ENCODE results near the gene GPR146. TPM values are rescaled to one million over a fixed set of nuclear protein-coding genes. Genes with fewer than 3 reads are reported as not detected.

GPR146 gene
- polyA plus RNA-seq, 3 donors, result 2.6 to 4.5 (median 3.0) TPM

DNA sequence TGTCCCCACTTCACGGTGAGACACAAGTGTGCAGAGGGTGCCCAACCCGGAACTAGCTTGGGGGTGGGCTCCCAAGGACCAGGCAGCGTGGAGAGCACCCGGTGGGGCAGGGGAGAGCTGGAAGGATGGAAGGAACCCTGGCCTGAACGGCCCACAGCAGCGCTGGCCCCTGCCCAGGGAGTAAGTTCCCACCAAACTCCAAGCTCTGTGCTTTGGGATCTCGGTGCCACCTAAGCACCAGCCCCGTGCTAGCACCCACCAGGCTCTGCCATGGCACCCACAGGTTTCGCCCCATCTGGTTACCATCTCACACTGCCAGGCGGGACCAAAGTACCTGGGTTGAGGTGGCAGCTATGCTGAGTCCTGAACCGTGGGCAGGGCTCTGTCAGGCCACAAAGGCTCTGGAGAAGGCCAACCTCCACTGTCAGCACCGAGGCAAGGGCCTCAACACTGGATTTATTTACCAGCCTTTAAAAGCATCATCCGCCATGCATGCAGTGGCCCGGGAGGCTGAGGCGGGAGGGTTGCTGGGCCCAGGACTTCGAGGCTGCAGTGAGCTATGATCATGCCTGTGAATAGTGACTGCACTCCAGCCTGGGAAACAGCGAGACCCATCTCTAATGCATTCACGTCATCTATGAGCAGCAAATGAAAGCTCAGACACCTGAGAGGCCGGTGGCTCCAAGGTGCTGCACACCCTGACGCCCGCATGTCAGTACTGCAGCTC, 59.6 kb downstream of the GPR146 start:
- no peak for DNase-seq (ENCODE audit: low read depth in 3 of 3, low spot score in 2 of 3)

DNA sequence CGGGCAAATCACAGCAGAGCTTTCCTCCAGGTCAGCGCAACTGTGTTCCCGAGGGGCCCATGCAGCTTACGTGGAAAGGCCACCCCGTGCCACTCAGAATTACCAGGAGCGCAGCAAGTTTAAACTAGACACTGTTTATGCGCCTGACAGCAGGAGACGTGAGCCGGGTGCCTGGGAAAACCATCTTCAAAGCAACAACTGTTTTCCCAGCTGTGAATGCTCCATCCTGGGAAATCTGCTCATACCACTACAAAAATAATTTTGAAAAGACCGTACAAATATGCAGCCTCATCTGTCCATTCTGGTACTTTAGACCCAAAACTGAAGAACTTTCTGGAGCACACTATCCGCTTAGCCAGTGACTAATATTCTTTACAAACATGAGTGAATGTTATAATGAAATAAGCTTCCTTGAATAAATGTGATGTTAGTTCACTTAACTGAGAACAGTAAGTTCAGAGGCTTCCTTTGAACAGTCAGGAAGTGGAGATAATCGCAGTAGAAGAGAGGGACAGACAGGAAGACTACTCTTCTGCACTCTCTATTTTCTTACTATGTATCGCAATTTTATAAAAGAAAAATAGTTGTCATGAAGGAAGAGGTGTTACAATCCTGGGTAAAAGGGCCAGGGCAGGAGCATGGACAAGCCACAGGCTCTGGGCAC, 60.3 kb downstream of the GPR146 start:
- DNase-seq (ENCODE audit: low read depth in 3 of 3, low spot score in 2 of 3), result no peak

DNA sequence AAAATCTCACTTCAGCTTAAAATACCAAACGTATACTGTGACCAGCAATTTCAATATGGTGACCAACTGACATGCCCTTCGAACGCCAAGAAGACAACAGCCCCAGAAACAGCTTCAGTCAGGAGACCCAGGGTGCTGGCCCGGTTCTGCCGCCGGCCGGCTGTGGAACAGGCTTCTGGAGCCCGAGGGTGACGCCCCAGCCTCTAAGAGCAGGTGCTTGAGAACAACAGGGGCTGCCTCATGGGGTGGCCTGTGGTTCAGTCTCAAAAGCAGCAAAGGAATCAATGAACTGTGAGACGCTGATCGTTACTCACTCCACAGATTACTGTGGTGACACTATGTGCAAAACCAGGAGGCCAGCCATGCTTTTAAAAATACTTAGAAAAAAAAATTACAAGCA, 60.8 kb downstream of the GPR146 start:
- DNase-seq (ENCODE audit: low read depth in 3 of 3, low spot score in 2 of 3), result no peak

DNA sequence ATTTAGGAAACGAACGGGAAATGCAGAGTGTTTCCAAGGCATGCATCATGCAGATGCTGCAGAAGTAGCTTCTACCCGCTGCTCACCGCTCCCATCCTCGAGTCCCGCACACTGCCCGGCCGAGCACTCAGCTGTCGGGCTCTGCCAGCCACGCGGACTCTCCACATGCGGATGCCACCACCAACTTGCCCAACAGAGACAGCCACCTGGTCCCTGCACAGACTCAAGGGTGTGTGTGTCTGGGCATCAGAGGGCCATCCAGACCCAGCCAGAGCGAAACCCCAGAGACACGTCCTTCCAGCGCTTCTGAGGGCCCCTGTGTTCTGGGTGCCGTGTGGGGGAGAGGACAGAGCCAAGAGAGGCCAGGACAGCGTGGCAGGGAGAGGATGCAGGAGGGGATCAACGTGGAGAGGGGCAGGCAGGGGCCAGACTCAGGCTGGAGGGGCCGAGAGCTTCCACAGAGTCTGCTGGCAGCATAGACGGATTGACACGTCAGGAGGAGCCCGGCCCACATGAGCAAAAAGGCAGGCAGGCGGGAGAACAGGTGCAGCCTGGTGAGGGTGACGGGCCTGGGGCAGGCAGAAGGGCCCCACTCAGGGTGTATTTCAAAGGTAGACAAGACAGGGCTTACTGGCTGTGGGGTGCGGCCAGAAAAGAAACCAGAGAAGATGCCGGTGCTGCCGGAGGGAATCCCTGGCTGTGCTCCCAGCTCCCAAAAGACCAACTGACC, 61.9 kb downstream of the GPR146 start:
- no peak for DNase-seq (ENCODE audit: low read depth in 3 of 3, low spot score in 2 of 3)

DNA sequence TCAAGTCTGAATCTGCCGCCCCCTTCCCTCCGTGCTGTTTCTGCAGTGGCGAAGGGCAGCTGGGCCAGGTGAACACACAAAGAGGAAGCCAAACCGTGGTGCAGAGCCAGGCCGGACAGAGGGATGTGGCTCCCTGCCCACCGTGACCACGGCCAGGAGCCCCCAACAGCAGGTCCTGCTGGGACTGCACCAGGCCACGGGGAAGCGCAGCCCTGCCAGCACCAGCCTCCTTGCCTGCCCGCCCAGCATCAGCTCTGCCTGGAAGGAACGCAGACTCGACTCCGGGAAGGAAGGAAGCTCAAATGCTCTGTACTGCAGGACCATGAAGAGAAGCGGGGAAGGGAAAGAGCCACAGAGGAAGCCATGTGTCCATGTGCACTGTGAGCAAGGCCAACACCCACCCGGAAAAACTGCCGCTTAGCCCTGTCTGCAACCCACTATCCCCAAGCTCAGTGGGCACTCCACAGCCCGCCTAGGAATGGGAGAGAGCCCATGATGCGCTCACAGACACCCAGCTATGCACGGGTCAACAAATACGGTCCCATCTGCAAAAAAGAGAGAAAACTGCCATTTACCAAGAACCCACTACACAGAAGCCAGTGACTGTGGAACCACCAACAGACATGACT, 62.6 kb downstream of the GPR146 start:
- DNase-seq (ENCODE audit: low read depth in 3 of 3, low spot score in 2 of 3), result no peak

DNA sequence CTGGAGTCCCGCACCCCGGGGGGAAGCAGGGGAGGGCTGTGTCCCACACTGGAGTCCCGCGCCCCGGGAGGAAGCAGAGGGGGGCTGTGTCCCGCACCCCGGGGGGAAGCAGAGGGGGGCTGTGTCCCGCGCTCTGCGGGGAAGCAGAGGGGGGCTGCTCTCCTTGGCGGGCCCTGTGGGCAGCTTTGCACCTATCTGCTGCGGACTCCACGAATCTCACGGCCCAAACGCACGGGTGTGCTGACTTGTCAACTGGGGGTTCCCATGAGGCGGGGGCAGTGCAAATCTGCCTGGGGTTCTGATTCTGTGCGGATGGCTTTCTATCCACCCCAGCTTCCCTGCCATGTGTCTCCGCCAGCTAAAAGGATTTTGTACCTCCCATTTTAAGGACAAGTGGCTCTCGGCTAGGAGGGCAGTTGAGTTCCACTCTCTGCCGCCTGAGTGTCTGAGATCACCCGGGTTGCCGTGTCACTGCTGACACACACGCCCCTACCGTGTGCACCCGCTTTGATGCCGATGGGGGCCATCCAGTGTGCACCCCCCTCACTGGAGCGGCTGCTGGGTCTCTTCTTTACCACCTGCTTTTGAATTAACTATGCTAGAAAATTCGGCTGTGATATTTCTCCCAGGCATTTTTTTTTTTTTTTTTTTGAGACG, 64.0 kb downstream of the GPR146 start:
- DNase-seq (ENCODE audit: low read depth in 3 of 3, low spot score in 2 of 3), result no peak

Other genes starting within 250 kb of the GPR146 start
- gene SUN1, start 212.1 kb upstream of the GPR146 start, polyA plus RNA-seq (ENCODE audit: insufficient read length in 3 of 3), result 100 to 1,000 TPM; 109 to 118 (median 117) TPM
- 10 to 100 TPM; 29.9 to 34.8 (median 31.2) TPM for gene GET4, start 168.0 kb upstream of the GPR146 start, polyA plus RNA-seq (ENCODE audit: insufficient read length in 3 of 3)
- 10 to 100 TPM; 10.6 to 13.9 (median 11.2) TPM for gene ADAP1, start 89.9 kb upstream of the GPR146 start, polyA plus RNA-seq (ENCODE audit: insufficient read length in 3 of 3)
- gene COX19, start 69.0 kb upstream of the GPR146 start, polyA plus RNA-seq (ENCODE audit: insufficient read length in 3 of 3), result 10 to 100 TPM; 11.1 to 14.5 (median 13.0) TPM
- gene CYP2W1, start 61.4 kb upstream of the GPR146 start, polyA plus RNA-seq (ENCODE audit: insufficient read length in 3 of 3), result 1 to 10 TPM; 1.1 to 2.6 (median 1.4) TPM
- gene GPER1, start 43.6 kb downstream of the GPR146 start, polyA plus RNA-seq (ENCODE audit: insufficient read length in 3 of 3), result 1 to 10 TPM; 5.4 to 5.9 (median 5.5) TPM
- gene ZFAND2A, start 115.7 kb downstream of the GPR146 start, polyA plus RNA-seq (ENCODE audit: insufficient read length in 3 of 3), result 10 to 100 TPM; 22.8 to 28.9 (median 26.9) TPM
- gene UNCX, start 188.3 kb downstream of the GPR146 start, polyA plus RNA-seq (ENCODE audit: insufficient read length in 3 of 3), result 1 to 10 TPM; 6.4 to 6.5 (median 6.5) TPM

Measured in right renal cortex interstitium (tissue), 3 donors.